GM19240 (cell line): ENCODE results near the gene EFCAB6.
"Not testable (repeated sequence)": the region's sequence is repeated elsewhere in the genome, so short reads cannot be mapped to it uniquely, and the experiment has no call there.

Experiments used
- DNase-seq: peaks from one replicate; pipeline ENCODE4 v3.0.0; 2011; ENCODE audit warnings: low spot score; ENCODE audit not compliant: insufficient read length

Gene EFCAB6

GRCh38 chr22:43720716-43721115, 91.4 kb downstream of the EFCAB6 start:
- no peak for DNase-seq

DNA sequence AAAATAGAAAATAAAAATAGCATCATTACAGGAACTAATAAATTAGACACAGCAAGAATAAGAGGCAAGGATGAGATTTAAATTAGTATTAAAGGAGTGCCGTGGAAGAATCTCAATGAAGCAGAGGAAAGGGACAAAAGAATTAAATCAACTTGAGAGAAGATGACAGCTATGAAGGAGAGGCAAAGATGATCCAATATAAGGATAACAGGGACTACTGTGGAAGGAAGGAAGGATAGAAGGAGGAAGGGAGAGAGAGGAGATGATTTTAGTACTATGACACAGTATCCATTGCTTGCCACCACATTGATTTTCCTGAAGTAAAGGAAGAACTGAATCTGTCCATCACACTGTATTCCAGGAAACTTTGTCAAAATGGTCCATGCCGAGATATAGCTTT, 98.0 kb downstream of the EFCAB6 start:
- no peak for DNase-seq

DNA sequence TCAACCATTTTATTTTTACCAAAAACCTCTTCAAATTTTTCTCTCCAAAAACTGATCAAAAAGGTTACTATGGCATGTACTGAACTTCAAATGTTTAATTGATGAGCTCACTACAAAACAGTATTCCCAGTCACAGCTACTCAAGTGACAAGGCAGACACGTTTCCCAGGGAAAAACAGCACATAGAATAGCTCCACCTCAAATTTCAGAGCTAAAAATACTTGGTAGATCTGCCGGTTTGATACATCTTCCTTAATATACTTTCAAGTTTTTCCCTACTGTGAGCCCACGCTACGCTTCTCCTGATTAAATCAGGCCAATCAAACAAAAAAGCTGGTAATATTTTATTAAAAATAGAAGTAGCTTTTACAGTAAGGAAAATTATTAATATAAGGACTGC, 100.4 kb downstream of the EFCAB6 start:
- DNase-seq: no peak

GRCh38 chr22:43707648-43708047, 104.5 kb downstream of the EFCAB6 start:
- DNase-seq: no peak

- DNase-seq: no peak
These were observed 105.4 kb downstream of the EFCAB6 start for GRCh38 chr22:43706571-43707328.

DNA sequence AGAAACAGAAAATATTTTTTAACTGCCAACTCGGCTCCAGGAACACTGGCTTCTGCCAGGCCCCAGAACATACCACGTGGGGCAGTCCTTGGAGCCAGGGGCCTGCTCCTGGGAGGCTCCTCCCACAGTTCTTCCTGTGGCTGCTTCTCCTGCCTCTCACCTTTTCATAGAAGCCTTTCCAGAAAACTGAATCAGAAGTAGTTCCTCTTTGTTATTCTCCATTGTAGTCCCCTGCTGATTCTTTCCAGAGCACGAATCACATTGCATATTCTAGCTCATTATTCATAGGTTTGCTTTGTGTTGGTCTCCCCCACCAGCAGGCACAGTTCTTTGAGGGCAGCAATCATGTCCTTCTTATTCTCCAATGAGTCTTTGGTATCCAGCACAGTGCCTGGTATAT, 106.0 kb downstream of the EFCAB6 start:
- DNase-seq: no peak

DNA sequence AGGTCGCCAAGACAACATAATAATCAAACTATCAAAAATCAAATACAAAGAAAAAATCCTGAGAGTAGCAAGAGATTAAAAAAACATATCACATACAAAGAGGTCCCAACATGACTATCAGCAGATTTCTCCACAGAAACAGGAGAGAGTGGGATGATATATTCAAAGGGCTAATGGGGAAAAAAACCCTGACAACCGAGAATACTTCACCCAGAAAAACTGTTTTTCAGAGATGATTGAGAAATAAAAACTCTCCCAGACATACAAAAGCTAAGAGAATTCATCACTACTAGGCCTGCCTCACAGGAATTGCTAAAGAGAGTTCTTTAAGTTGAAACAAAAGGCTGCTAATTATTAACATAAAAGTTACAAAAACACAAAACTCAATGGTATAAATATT, 108.1 kb downstream of the EFCAB6 start:
- DNase-seq: no peak

- no peak for DNase-seq
These were observed 113.7 kb downstream of the EFCAB6 start for GRCh38 chr22:43698403-43698802.

DNA sequence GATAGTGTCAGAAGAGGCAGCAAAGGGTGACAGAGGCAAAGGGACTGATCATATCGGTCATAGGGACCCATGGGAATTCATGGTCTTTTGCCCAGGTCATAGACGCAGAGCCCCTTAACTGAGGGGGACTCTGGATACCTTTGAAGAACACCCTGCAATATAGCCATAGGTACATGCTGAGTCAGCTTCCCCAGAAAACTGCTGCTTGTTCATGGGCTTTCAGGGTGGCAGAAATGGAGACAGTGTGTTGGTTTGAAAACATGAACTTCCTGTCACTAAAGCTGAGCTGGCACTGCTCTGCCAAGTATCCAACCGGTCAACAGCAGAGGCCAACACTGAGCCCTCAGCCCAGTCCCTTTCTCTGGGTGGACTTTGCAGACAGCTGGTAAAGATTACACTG, 114.2 kb downstream of the EFCAB6 start:
- DNase-seq: no peak

DNA sequence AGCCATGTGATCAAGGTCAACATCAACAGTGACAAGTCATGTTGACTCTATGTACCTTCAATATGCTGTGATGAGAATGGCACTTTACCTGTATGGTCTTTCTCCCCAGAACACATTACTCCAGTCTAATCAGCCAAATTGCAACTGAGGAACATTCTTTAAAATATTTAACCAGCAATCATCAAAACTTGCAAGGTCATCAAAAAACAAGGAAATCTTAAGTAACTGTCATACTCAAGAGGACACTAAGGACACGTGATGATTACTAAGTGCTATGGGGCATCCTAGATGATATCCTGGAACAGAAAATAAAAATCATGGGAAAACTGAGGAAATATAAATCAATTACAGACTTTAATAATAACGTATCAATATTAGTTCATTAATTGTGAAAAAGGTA, 118.9 kb downstream of the EFCAB6 start:
- DNase-seq: no peak

DNA sequence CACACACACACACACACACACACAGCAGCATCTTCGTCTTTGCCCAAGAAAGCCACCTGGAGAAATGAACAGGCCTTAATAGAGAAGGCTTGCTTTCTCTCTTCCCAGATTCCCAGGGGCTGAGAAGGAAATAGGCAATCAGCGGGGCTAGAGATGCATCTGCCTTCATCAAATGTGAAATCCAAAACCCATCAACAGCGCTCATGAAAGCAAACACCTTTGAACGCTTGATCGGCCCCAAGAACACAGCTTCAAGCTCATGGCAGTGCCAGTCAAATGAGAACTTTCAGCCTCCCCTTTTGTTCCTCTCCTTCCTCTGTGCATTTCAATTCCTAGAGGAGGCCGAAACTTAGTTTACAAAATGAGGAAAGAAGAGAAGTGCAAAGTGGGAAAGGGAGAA, 122.7 kb downstream of the EFCAB6 start:
- DNase-seq: no peak

DNA sequence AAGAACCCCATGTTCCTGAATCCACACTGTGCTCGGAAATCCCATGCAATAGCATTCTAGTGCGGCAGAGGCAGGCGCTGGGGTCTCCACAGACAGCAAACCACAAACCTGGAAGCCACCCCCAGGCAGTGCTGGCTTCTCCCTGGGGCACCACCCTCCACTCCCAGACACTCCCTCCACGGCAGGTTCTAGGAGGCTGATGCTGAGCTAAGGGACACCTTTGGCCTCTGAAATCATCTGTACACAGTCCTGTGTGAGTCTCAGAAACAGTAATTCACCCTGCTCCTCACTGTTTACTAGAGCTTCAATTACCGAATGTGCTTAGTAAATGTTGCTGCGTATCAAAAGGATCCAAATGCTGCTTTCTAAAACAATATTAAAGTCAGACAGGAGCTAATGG, 129.3 kb downstream of the EFCAB6 start:
- no peak for DNase-seq

- DNase-seq: no peak
These were observed 130.3 kb downstream of the EFCAB6 start for GRCh38 chr22:43681731-43682360.

DNA sequence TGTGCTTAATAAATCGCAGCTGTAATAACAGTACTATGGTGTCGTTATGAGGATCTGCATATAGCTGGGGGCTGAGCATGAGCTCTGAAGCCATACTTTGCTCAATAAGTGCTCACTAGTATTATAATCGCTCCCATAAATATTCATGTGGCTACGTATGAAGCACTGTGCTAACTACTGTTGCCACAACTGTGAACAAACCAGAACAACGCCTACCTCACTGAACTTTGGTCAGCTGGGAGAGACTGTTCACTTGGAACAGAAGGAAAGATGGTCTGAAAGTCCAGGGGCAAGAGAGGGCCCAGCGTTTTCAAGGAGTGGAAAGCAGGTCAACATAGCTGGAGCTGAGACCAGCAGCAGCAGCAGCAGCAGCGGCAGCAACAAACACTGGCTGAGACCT, 141.6 kb downstream of the EFCAB6 start:
- no peak for DNase-seq

DNA sequence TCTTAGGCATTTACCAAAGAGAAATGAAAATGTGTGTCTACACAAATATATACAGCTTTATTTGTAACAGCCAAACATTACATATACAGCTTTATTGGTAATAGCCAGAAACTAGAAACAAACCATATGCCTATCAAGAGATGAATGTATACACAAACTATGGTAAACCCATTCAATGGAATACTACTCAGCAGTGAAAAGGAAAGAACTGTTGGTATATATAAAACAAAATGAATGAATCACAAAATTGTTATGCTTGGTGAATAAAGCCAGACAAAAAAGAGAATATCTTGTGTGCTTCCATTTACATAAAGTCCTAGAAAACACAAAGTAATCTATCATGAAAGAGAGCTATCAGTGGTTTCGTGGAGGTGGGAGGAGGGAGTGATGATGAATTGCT, 142.9 kb downstream of the EFCAB6 start:
- no peak for DNase-seq

- DNase-seq: no peak
These were observed 144.4 kb downstream of the EFCAB6 start for GRCh38 chr22:43667656-43668055.

- DNase-seq: no peak
These were observed 145.6 kb downstream of the EFCAB6 start for GRCh38 chr22:43666457-43666856.

GRCh38 chr22:43658823-43659222, 153.3 kb downstream of the EFCAB6 start:
- no peak for DNase-seq

DNA sequence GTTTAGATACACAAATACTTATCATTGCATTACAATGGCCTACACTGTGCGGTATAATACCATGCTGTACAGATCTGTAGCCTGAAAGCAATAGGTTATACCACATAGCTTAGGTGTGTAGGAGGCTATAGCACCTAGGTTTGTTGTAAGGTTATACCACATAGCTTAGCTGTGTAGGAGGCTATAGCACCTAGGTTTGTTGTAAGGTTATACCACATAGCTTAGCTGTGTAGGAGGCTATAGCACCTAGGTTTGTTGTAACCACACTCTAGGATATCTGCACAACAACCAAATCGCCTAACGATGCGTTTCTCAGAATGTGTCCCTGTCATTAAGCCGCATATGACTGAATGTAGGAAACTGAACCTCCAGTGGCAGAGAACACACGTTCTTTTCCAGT, 155.5 kb downstream of the EFCAB6 start:
- DNase-seq: not testable (repeated sequence)

DNA sequence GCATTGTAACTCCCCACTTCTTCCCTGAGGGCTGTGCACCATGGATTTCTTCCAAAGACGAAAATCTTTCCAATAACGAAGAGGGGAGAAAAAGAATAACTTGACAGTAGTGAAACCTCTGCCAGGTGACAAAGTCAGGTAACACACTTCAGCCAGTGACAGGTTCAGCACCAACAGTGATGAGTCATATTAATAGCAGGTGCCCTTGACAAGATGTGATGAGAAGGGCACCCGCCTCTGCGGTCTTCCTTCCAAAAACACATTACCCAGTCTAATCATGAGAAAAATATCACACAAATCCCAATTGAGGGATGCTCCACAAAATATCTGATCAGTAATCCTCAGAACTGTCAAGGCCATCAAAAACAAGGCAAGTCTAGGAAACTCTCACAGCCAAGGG, 157.8 kb downstream of the EFCAB6 start:
- no peak for DNase-seq

- DNase-seq: no peak
These were observed 159.3 kb downstream of the EFCAB6 start for GRCh38 chr22:43652845-43653244.

DNA sequence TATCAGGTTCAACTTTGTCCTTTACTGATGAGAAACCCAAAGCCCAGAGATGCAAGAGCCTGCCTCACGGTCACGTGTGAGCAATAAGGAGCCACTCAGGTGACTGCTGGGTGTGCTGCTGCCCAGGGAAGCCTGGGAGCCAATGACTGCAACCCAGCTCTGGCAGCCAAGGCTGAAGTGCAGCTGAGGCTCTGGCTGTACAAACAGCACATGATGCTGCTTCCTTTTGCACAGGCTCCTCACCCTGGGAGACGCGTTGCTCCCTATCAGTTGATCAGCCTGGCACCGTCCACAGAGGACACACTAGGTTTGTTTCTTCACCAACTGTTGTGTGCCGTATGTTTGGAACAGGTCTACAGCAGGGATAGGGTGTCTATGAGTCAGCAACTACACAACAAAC, 168.7 kb downstream of the EFCAB6 start:
- DNase-seq: no peak
